ENCODE data around the gene SPC25.

Gene SPC25

GRCh38 chr2:168821577-168821976 is 68.7 kb downstream of the SPC25 start:
- H3K4me3 ChIP-seq (ENCODE audit: low read depth, low read length): no peak overlapping the region
- DNase-seq (ENCODE audit: low read depth): no peak
- no peak for TF ChIP-seq CTCF (IDR thresholded peaks at IDR 0.05; ENCODE audit: control insufficient read depth, extremely low read depth, insufficient read depth)

Measured in LNCaP clone FGC (cell line).